Trophoblast cell (in vitro differentiated cells and primary cell): Measurements from ENCODE around the gene PHF21A.

Source experiments
- DNase-seq, 2 donors: peaks; one replicate each; pipeline ENCODE4 v3.0.0-alpha.2; 2016
- H2AFZ ChIP-seq: 2 replicates; pipeline ENCODE4 v1.6.1; 2013; ENCODE audit warnings: low read length, moderate library complexity, mild to moderate bottlenecking; ENCODE audit not compliant: insufficient read depth, poor library complexity
- H2AK5ac ChIP-seq: 2 replicates; pipeline ENCODE4 v1.6.1; 2013; ENCODE audit warnings: mild to moderate bottlenecking, low read length
- H2BK120ac ChIP-seq: 2 replicates; pipeline ENCODE4 v1.6.1; 2013; ENCODE audit warnings: low read length, mild to moderate bottlenecking, moderate library complexity; ENCODE audit not compliant: insufficient read depth, poor library complexity
- H2BK12ac ChIP-seq: 2 replicates; pipeline ENCODE4 v1.6.1; 2013; ENCODE audit warnings: mild to moderate bottlenecking, low read length, moderate library complexity
- H2BK5ac ChIP-seq: 2 replicates; pipeline ENCODE4 v1.6.1; 2013; ENCODE audit warnings: low read length, low read depth, moderate library complexity, mild to moderate bottlenecking; ENCODE audit not compliant: poor library complexity
- H3K14ac ChIP-seq: 2 replicates; pipeline ENCODE4 v1.6.1; 2013; ENCODE audit warnings: mild to moderate bottlenecking, low read length
- H3K18ac ChIP-seq: 2 replicates; pipeline ENCODE4 v1.6.1; 2013; ENCODE audit warnings: mild to moderate bottlenecking, low read length
- H3K23ac ChIP-seq: 2 replicates; pipeline ENCODE4 v1.6.1; 2013; ENCODE audit warnings: low read length
- H3K27ac ChIP-seq: 2 replicates; pipeline ENCODE4 v1.5.1; 2013; ENCODE audit warnings: low read depth, mild to moderate bottlenecking, inconsistent platforms, low read length, moderate library complexity
- H3K27me3 ChIP-seq: 2 replicates; pipeline ENCODE4 v1.6.1; 2013; ENCODE audit warnings: inconsistent platforms, mild to moderate bottlenecking, low read length, moderate library complexity; ENCODE audit not compliant: insufficient read depth
- H3K36me3 ChIP-seq, 2 experiments: 1 replicate in 1 of 2; 2 replicates in 1 of 2; pipeline ENCODE4 v1.6.1; 2013; ENCODE audit warnings: low read length in 2 of 2, mild to moderate bottlenecking in 2 of 2, moderate library complexity in 1 of 2; ENCODE audit not compliant: insufficient read depth in 2 of 2, control insufficient read depth in 1 of 2
- H3K4ac ChIP-seq: 2 replicates; pipeline ENCODE4 v1.6.1; 2013; ENCODE audit warnings: low read depth, mild to moderate bottlenecking, low read length, moderate library complexity
- H3K4me1 ChIP-seq, 2 experiments: 1 replicate in 1 of 2; 2 replicates in 1 of 2; pipeline ENCODE4 v1.6.1; 2013; ENCODE audit warnings: low read length in 2 of 2, mild to moderate bottlenecking in 2 of 2, moderate library complexity in 1 of 2; ENCODE audit not compliant: insufficient read depth in 2 of 2, control insufficient read depth in 1 of 2
- H3K4me2 ChIP-seq: 2 replicates; pipeline ENCODE4 v1.6.1; 2013; ENCODE audit warnings: inconsistent platforms, mild to moderate bottlenecking, low read length, moderate library complexity
- H3K4me3 ChIP-seq: 2 replicates; pipeline ENCODE4 v1.5.1; 2013; ENCODE audit warnings: mild to moderate bottlenecking, low read depth, low read length, inconsistent platforms
- H3K79me1 ChIP-seq: one replicate; pipeline ENCODE4 v1.6.1; 2013; ENCODE audit warnings: low read length
- H3K79me2 ChIP-seq: 2 replicates; pipeline ENCODE4 v1.6.1; 2013; ENCODE audit warnings: low read length, mild to moderate bottlenecking; ENCODE audit not compliant: control insufficient read depth, insufficient read depth, poor library complexity
- H3K9ac ChIP-seq: 2 replicates; pipeline ENCODE4 v1.6.1; 2013; ENCODE audit warnings: mild to moderate bottlenecking, low read length
- H3K9me3 ChIP-seq: 2 replicates; pipeline ENCODE4 v1.6.1; 2013; ENCODE audit warnings: low read depth, mild to moderate bottlenecking, control low read depth, inconsistent platforms, low read length; ENCODE audit not compliant: insufficient read depth
- H4K12ac ChIP-seq: 2 replicates; pipeline ENCODE4 v1.6.1; 2013; ENCODE audit warnings: low read depth, mild to moderate bottlenecking, low read length, moderate library complexity
- H4K8ac ChIP-seq: 2 replicates; pipeline ENCODE4 v1.6.1; 2013; ENCODE audit warnings: low read depth, mild to moderate bottlenecking, low read length, moderate library complexity
- H4K91ac ChIP-seq: one replicate; pipeline ENCODE4 v1.6.1; 2013; ENCODE audit warnings: low read depth, mild to moderate bottlenecking, low read length, moderate library complexity
- WGBS: extraction: QIAGEN DNeasy Blood & Tissue Kit; methylation state at CpG from one replicate; pipeline ENCODE4 v1.1.7; 2013; ENCODE audit warnings: missing lambda C conversion rate; ENCODE audit not compliant: insufficient read length, insufficient coverage; ENCODE audit errors: extremely low coverage; 5-methylcytosine and 5-hydroxymethylcytosine counted together

PHF21A gene

GRCh38 chr11:46160100-46160499 lies 38.8 kb upstream of the PHF21A start:
- DNase-seq, result peak in 1 of 2 donors; percentile 5
- no CpG with 5 or more reads among the region's 3 CpGs for WGBS
- H2BK12ac ChIP-seq, result no peak overlapping the region
- H3K9me3 ChIP-seq, result no peaks in the 10 kb centered on the region
- H4K8ac ChIP-seq, result no peak overlapping the region
- H3K27ac ChIP-seq, result no peak overlapping the region
- no peak overlapping the region for H2AFZ ChIP-seq
- no peak overlapping the region for H2AK5ac ChIP-seq
- no peak overlapping the region for H3K4me2 ChIP-seq
- no peak overlapping the region for H3K4ac ChIP-seq
- H2BK5ac ChIP-seq, result no peak overlapping the region
- no peak overlapping the region for H3K18ac ChIP-seq
- no peak overlapping the region for H3K4me3 ChIP-seq
- H4K12ac ChIP-seq, result no peak overlapping the region
- no peaks in the 10 kb centered on the region for H3K79me1 ChIP-seq
- H3K36me3 ChIP-seq, result no peaks in the 10 kb centered on the region
- H2BK120ac ChIP-seq, result no peak overlapping the region
- H3K4me1 ChIP-seq, result no peaks in the 10 kb centered on the region
- no peaks in the 10 kb centered on the region for H3K79me2 ChIP-seq
- H3K14ac ChIP-seq, result no peak overlapping the region
- H3K27me3 ChIP-seq, result no peaks in the 10 kb centered on the region
- no peak overlapping the region for H3K9ac ChIP-seq
- H4K91ac ChIP-seq, result no peak overlapping the region
- H3K23ac ChIP-seq, result no peak overlapping the region

- H3K36me3 ChIP-seq, result no peaks in the 10 kb centered on the region
- no peak overlapping the region for H4K8ac ChIP-seq
- no peak overlapping the region for H2BK120ac ChIP-seq
- peak; percentile 29 to 32 for DNase-seq
- no peak overlapping the region for H4K91ac ChIP-seq
- no peak overlapping the region for H3K4ac ChIP-seq
- H2BK5ac ChIP-seq, result no peak overlapping the region
- H3K4me1 ChIP-seq, result no peaks in the 10 kb centered on the region
- no peaks in the 10 kb centered on the region for H3K9me3 ChIP-seq
- no peaks in the 10 kb centered on the region for H3K79me2 ChIP-seq
- H4K12ac ChIP-seq, result no peak overlapping the region
- no peak overlapping the region for H3K27ac ChIP-seq
- H3K14ac ChIP-seq, result no peak overlapping the region
- no peak overlapping the region for H3K4me2 ChIP-seq
- H2AFZ ChIP-seq, result no peak overlapping the region
- no peak overlapping the region for H3K4me3 ChIP-seq
- WGBS, result no CpG with 5 or more reads among the region's 2 CpGs
- no peak overlapping the region for H3K18ac ChIP-seq
- no peak overlapping the region for H2AK5ac ChIP-seq
- no peak overlapping the region for H3K9ac ChIP-seq
- no peaks in the 10 kb centered on the region for H3K27me3 ChIP-seq
- H2BK12ac ChIP-seq, result no peak overlapping the region
- H3K79me1 ChIP-seq, result no peaks in the 10 kb centered on the region
- H3K23ac ChIP-seq, result no peak overlapping the region
Observed at GRCh38 chr11:46159680-46160079, 38.4 kb upstream of the PHF21A start.

- no CpG with 5 or more reads among the region's 4 CpGs for WGBS
- Histone ChIP-seq H3K14ac (no peak overlapping the region), H4K12ac (no peak overlapping the region)
Observed at GRCh38 chr11:46149826-46150225, 28.6 kb upstream of the PHF21A start.

GRCh38 chr11:46149342-46149741 lies 28.1 kb upstream of the PHF21A start:
- Histone ChIP-seq H4K12ac (no peak overlapping the region), H4K8ac (no peak overlapping the region), H3K9me3 (no peaks in the 10 kb centered on the region), H2AK5ac (no peak overlapping the region), H4K91ac (no peak overlapping the region), H3K79me1 (no peaks in the 10 kb centered on the region), H3K4me1 (no peaks in the 10 kb centered on the region), H2AFZ (no peak overlapping the region), H3K4me2 (no peak overlapping the region), H3K27me3 (no peaks in the 10 kb centered on the region), H2BK120ac (no peak overlapping the region), H3K14ac (no peak overlapping the region), H3K36me3 (no peaks in the 10 kb centered on the region), H3K18ac (no peak overlapping the region), H2BK5ac (no peak overlapping the region), H2BK12ac (no peak overlapping the region), H3K4ac (no peak overlapping the region), H3K23ac (peak overlapping the region; percentile 82), H3K79me2 (no peaks in the 10 kb centered on the region), H3K9ac (no peak overlapping the region), H3K4me3 (no peak overlapping the region), H3K27ac (no peak overlapping the region)
- WGBS, result no CpG with 5 or more reads among the region's 11 CpGs
- DNase-seq, result no peak

More at GRCh38 chr11:46149826-46150225, 28.6 kb upstream of the PHF21A start:
- Histone ChIP-seq H3K36me3 (no peaks in the 10 kb centered on the region), H3K9me3 (no peaks in the 10 kb centered on the region), H4K8ac (no peak overlapping the region), H3K4me3 (no peak overlapping the region), H3K79me1 (no peaks in the 10 kb centered on the region), H2BK120ac (no peak overlapping the region), H2AK5ac (no peak overlapping the region), H3K27ac (no peak overlapping the region), H4K91ac (no peak overlapping the region), H3K4ac (no peak overlapping the region), H3K27me3 (no peaks in the 10 kb centered on the region), H3K4me2 (no peak overlapping the region), H3K23ac (no peak overlapping the region), H3K18ac (no peak overlapping the region), H2AFZ (no peak overlapping the region), H3K79me2 (no peaks in the 10 kb centered on the region), H3K9ac (no peak overlapping the region), H2BK5ac (no peak overlapping the region), H2BK12ac (no peak overlapping the region), H3K4me1 (no peaks in the 10 kb centered on the region)
- no peak for DNase-seq
